A549 (cell line): Measurements from ENCODE around the gene CPA1. TPM values are rescaled to one million over a fixed set of nuclear protein-coding genes. Genes with fewer than 3 reads are reported as not detected.

Experiments used
- ATAC-seq, 2 experiments: fragments of 200-7000 bp in 1 of 2; fragments of >200 bp in 1 of 2; cut with Nextera tagmentation in 1 of 2; cut with Tn5 transposase in 1 of 2; 3 replicates each; pipeline versions ENCODE4 v1.8.0 to v1.9.1; 2018 to 2020; ENCODE audit warnings: mild to moderate bottlenecking in 1 of 2, moderate library complexity in 1 of 2
- CTCF ChIA-PET: fragments of 300-600 bp; sonication (Branson Sonifier 250); formaldehyde crosslinking; extraction: SDS; loops from one replicate; lab custom pipeline; 2021; ENCODE audit warnings: antibody characterized with exemption, inconsistent platforms; lab: Yijun Ruan, JAX
- POLR2A ChIA-PET: fragments of 350-600 bp; formaldehyde crosslinking; extraction: SDS; loops from one replicate; lab custom pipeline; 2021; ENCODE audit warnings: antibody characterized with exemption, inconsistent platforms; lab: Yijun Ruan, JAX
- DNase-seq, 2 experiments: peaks; one replicate each; pipeline versions ENCODE4 v3.0.0 to v3.0.0-alpha.2; 2011 to 2016; ENCODE audit warnings: low read depth in 1 of 2, low spot score in 1 of 2
- FAIRE-seq: peaks from 2 replicates; lab custom pipeline; 2011; peaks lifted over from hg19 to GRCh38; lab: Jason Lieb, UNC
- H3K27ac ChIP-seq, 2 experiments: fragments of >200 bp; sonication (Bioruptor Twin); formaldehyde crosslinking; 3 replicates each; pipeline ENCODE4 v1.5.1; 2016 to 2017
- H3K4me1 ChIP-seq: fragments of >200 bp; sonication (Bioruptor Twin); formaldehyde crosslinking; 3 replicates; pipeline ENCODE4 v1.6.1; 2016
- H3K4me2 ChIP-seq: fragments of >200 bp; sonication (Bioruptor Twin); formaldehyde crosslinking; 3 replicates; pipeline ENCODE4 v1.6.1; 2016
- H3K4me3 ChIP-seq: fragments of >200 bp; sonication (Bioruptor Twin); formaldehyde crosslinking; 3 replicates; pipeline ENCODE4 v1.5.1; 2016
- H3K9me3 ChIP-seq: fragments of >200 bp; sonication (Bioruptor Twin); formaldehyde crosslinking; 3 replicates; pipeline ENCODE4 v1.6.1; 2016
- CBX2 ChIP-seq: fragments of 200-600 bp; sonication (generic); IDR thresholded peaks from 2 replicates; pipeline ENCODE4 v1.6.1; 2016; ENCODE audit warnings: low read depth, mild to moderate bottlenecking, borderline replicate concordance
- CHD2 ChIP-seq: fragments of 150-350 bp; IDR thresholded peaks from 2 replicates; pipeline ENCODE4 v1.6.1; 2014; ENCODE audit warnings: low read length; ENCODE audit not compliant: partially characterized antibody
- CHD4 ChIP-seq: fragments of 200-600 bp; sonication (generic); IDR thresholded peaks from 2 replicates; pipeline ENCODE4 v1.6.1; 2016; ENCODE audit warnings: antibody characterized with exemption, mild to moderate bottlenecking, borderline replicate concordance
- EP300 ChIP-seq, 2 experiments: fragments of >200 bp; sonication (Bioruptor Twin); formaldehyde crosslinking; IDR thresholded peaks; 2 replicates in 1 of 2; 3 replicates in 1 of 2; pipeline ENCODE4 v1.6.1; 2016 to 2017
- FOSB ChIP-seq: fragments of 250-450 bp; sonication (Bioruptor Pico); IDR thresholded peaks from 2 replicates; pipeline ENCODE4 v1.5.0; 2020; ENCODE audit warnings: mild to moderate bottlenecking, moderate library complexity
- GATA3 ChIP-seq: IDR thresholded peaks from 2 replicates; pipeline ENCODE4 v1.6.1; 2012; ENCODE audit warnings: borderline replicate concordance
- HOXB13 ChIP-seq: fragments of 250-450 bp; sonication (Bioruptor Pico); IDR thresholded peaks from 2 replicates; pipeline ENCODE4 v1.5.0; 2020; ENCODE audit warnings: low read depth, mild to moderate bottlenecking, moderate library complexity
- JUN ChIP-seq, 2 experiments: fragments of >200 bp; sonication (Bioruptor Twin); formaldehyde crosslinking; IDR thresholded peaks; 2 replicates in 1 of 2; 3 replicates in 1 of 2; pipeline ENCODE4 v1.6.1; 2016 to 2017
- JUNB ChIP-seq: fragments of >200 bp; sonication (Bioruptor Twin); formaldehyde crosslinking; IDR thresholded peaks from 2 replicates; pipeline ENCODE4 v1.6.1; 2016
- KDM1A ChIP-seq: fragments of 200-600 bp; sonication (generic); IDR thresholded peaks from 2 replicates; pipeline ENCODE4 v1.6.1; 2016; ENCODE audit warnings: low read depth, mild to moderate bottlenecking
- KDM5A ChIP-seq: fragments of 200-600 bp; sonication (generic); IDR thresholded peaks from 2 replicates; pipeline ENCODE4 v1.6.1; 2016; ENCODE audit warnings: antibody characterized with exemption, mild to moderate bottlenecking
- MAFK ChIP-seq: fragments of 450-650 bp; IDR thresholded peaks from 2 replicates; pipeline ENCODE4 v1.6.1; 2014; ENCODE audit not compliant: partially characterized antibody
- NFE2L2 ChIP-seq: fragments of 150-350 bp; conservative IDR thresholded peaks from 2 replicates; pipeline ENCODE4 v1.6.1; 2014; ENCODE audit warnings: low read length
- POLR2A ChIP-seq: IDR thresholded peaks from 2 replicates; pipeline ENCODE4 v1.6.1; 2012; ENCODE audit warnings: mild to moderate bottlenecking, low read length
- POLR2AphosphoS2 ChIP-seq: conservative IDR thresholded peaks from 2 replicates; pipeline ENCODE4 v1.6.1; 2012; ENCODE audit warnings: low read length, improper control_type of control experiment, inconsistent platforms
- RCOR1 ChIP-seq: fragments of 150-350 bp; IDR thresholded peaks from 2 replicates; pipeline ENCODE4 v1.6.1; 2014; ENCODE audit warnings: antibody characterized with exemption, low read length, low read depth
- RNF2 ChIP-seq: fragments of 200-600 bp; sonication (generic); IDR thresholded peaks from 2 replicates; pipeline ENCODE4 v1.6.1; 2016; ENCODE audit warnings: low read depth, mild to moderate bottlenecking, antibody characterized with exemption, moderate library complexity, borderline replicate concordance
- TFCP2L1 ChIP-seq: fragments of 250-450 bp; sonication (Bioruptor Pico); IDR thresholded peaks from 2 replicates; pipeline ENCODE4 v1.5.0; 2021; ENCODE audit warnings: mild to moderate bottlenecking
- TP53 ChIP-seq: fragments of 250-450 bp; sonication (Bioruptor Pico); IDR thresholded peaks from 2 replicates; pipeline ENCODE4 v1.5.0; 2021; ENCODE audit warnings: mild to moderate bottlenecking, moderate library complexity
- ZSCAN20 ChIP-seq: fragments of 250-450 bp; sonication (Bioruptor Pico); IDR thresholded peaks from 2 replicates; pipeline ENCODE4 v1.8.0; 2022; ENCODE audit warnings: mild to moderate bottlenecking, moderate library complexity
- WGBS: methylation state at CpG from one replicate; pipeline ENCODE4 v1.1.6; 2017; ENCODE audit errors: missing lambda C conversion rate; 5-methylcytosine and 5-hydroxymethylcytosine counted together
- polyA plus RNA-seq, 4 experiments: library from polyadenylated mRNA; depleted of rRNA in 3 of 4; stranded (reverse); fragments of >200 nt; fragmentation: RNase III in 1 of 4; extraction: RNeasy Plus Mini Kit Qiagen cat#74134 plus additional on column Dnase treatment in 1 of 4; gene quantifications; 2 replicates in 3 of 4; 3 replicates in 1 of 4; pipeline ENCODE4 v1.2.3, GENCODE V29; 2011 to 2017
- TF ChIP-seq, protein P1 (sequence below): fragments of >200 bp; sonication (Bioruptor Twin); formaldehyde crosslinking; IDR thresholded peaks from 3 replicates; pipeline ENCODE4 v1.6.1; 2016
- TF ChIP-seq, protein P2 (sequence below): fragments of >200 bp; sonication (Bioruptor Twin); formaldehyde crosslinking; IDR thresholded peaks from 2 replicates; pipeline ENCODE4 v1.6.1; 2016

The CPA1 gene
- polyA plus RNA-seq, 2 of the 4 experiments (the other 2 are of a cell fraction): not detected

DNA sequence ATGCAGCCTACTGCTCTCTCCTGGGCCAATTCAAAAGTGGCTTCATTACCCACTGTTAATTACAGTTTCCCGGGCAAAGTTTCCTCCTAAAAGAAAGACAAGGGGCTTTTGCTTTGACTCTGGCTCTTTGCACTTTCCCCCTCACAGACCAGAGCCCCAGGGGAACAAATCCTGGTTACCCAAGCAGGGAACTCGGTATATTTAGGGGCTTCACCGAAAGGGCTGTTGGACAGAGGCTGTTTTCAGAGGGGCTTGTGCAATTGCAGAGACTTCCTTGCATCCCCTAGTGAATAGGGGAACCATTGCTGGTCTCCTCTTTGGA is 7.0 kb downstream of the CPA1 start:
- TF ChIP-seq CBX2 (no peak), TP53 (CRISPR knock-in tag) (no peak), KDM1A (no peak), MAFK (no peak), ZSCAN20 (CRISPR knock-in tag) (no peak), EP300 (IDR thresholded peaks at IDR 0.05) (no peak), CHD2 (no peak), JUNB (no peak)
- 60% methylated on average over 3 of the region's 3 CpGs for WGBS
- Histone ChIP-seq H3K9me3 (no peaks in the 10 kb centered on the region), H3K4me3 (no peak overlapping the region), H3K27ac (no peak overlapping the region), H3K4me2 (no peak overlapping the region), H3K4me1 (no peaks in the 10 kb centered on the region)
- ATAC-seq: no peak
- ChIA-PET CTCF (no interaction called here), POLR2A (no interaction called here)
- DNase-seq: no peak
- FAIRE-seq: no peak

DNA sequence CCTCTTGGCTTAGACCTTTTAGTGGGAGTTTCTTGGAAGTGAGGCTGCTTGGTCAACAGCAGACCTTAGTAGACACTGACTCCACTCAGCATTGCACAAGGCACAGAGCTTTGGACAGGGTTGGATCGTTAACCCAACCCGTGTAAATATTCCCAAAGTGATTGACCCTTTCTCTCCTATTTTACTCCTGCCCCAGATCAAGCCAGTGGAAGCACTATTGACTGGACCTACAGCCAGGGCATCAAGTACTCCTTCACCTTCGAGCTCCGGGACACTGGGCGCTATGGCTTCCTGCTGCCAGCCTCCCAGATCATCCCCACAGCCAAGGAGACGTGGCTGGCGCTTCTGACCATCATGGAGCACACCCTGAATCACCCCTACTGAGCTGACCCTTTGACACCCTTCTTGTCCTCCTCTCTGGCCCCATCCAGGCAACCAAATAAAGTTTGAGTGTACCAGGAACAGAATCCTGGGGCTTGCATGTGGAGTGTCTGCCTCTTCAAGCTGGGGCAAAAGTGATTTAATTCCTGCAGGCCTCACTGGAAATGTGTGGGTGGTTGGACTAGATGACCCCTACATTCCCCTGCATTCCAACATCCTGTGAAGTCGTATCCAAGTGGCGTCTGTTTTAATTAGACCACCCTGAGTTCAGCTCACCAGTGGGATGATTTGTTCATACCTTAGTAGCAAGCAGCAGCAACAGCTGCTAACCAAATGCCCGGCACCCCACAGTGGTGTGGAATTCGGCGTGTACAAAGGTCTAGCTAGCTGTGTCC is 7.5 kb downstream of the CPA1 start:
- ChIA-PET CTCF (no interaction called here), POLR2A (no interaction called here)
- Histone ChIP-seq H3K4me1 (no peaks in the 10 kb centered on the region), H3K27ac (no peak overlapping the region), H3K9me3 (no peaks in the 10 kb centered on the region), H3K4me2 (no peak overlapping the region), H3K4me3 (no peak overlapping the region)
- TF ChIP-seq FOSB (CRISPR knock-in tag) (no peak), GATA3 (no peak), JUNB (no peak), RCOR1 (no peak), CBX2 (no peak), TP53 (CRISPR knock-in tag) (no peak), CHD2 (no peak), CHD4 (no peak)
- TF ChIP-seq, protein P1, sequence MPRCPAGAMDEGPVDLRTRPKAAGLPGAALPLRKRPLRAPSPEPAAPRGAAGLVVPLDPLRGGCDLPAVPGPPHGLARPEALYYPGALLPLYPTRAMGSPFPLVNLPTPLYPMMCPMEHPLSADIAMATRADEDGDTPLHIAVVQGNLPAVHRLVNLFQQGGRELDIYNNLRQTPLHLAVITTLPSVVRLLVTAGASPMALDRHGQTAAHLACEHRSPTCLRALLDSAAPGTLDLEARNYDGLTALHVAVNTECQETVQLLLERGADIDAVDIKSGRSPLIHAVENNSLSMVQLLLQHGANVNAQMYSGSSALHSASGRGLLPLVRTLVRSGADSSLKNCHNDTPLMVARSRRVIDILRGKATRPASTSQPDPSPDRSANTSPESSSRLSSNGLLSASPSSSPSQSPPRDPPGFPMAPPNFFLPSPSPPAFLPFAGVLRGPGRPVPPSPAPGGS: no peak
- 83% methylated on average over 12 of the region's 12 CpGs for WGBS
- FAIRE-seq (no peak), DNase-seq (no peak), ATAC-seq (no peak)

DNA sequence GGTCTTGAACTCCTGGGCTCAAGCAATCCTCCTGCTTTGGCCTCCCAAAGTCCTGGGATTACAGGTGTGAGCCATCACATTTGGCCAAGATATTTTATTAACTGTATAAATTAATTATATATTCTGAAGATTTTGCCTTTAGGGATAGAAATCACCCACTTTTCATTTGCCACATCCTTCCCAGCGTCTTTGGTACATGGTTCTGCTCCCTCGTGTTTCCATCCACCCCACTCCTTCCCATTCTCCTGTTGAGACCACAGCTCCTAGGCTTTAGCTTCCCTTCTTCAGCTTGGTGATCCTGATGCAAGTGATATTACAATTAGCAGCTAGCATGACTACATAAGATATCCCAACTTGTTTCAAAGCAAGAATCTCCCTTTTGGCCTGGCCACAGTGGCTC is 8.4 kb downstream of the CPA1 start:
- ChIA-PET POLR2A (no interaction called here), CTCF (no interaction called here)
- Histone ChIP-seq H3K4me2 (no peak overlapping the region), H3K4me1 (no peaks in the 10 kb centered on the region), H3K4me3 (no peak overlapping the region), H3K9me3 (no peaks in the 10 kb centered on the region), H3K27ac (no peak overlapping the region)
- 52% methylated on average over 2 of the region's 2 CpGs for WGBS
- DNase-seq (no peak), ATAC-seq (no peak), FAIRE-seq (no peak)
- TF ChIP-seq TFCP2L1 (CRISPR knock-in tag): no peak
- TF ChIP-seq ZSCAN20 (CRISPR knock-in tag): no peak

DNA sequence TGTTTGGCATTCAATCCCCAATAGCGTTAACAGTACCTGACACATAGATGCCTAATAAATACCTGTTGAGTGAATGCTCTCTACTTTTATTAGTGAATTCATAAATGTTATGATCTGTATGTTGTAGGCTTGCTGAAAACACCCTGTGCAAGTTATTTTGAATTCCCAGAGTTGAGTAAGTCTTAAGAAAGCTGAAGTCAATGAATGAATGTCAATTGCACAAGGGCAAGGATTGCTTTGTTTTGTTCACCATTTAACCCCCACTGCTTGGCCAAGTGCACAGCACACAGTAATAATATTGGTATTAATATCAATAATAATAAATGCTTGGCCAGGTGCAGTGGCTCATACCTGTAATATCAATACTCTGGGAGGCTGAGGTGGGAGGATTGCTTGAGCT is 10.2 kb downstream of the CPA1 start:
- 97% methylated on average over 1 of the region's 1 CpG for WGBS
- TF ChIP-seq KDM1A (no peak), POLR2AphosphoS2 (no peak), KDM5A (no peak), GATA3 (no peak), POLR2A (no peak), RNF2 (no peak), EP300 (IDR thresholded peaks at IDR 0.05) (no peak), ZSCAN20 (CRISPR knock-in tag) (no peak), HOXB13 (CRISPR knock-in tag) (no peak), NFE2L2 (no peak), JUN (IDR thresholded peaks at IDR 0.05) (no peak)
- TF ChIP-seq, protein P2, sequence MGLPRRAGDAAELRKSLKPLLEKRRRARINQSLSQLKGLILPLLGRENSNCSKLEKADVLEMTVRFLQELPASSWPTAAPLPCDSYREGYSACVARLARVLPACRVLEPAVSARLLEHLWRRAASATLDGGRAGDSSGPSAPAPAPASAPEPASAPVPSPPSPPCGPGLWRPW: no peak

More for the DNA sequence above, 10.2 kb downstream of the CPA1 start:
- ChIA-PET POLR2A (no interaction called here), CTCF (interaction anchor here (1.4 kb wide), 1 partner anchor 12 kb away, joined by 5 read pairs; no protein-coding TSS in a partner anchor)
- H3K4me2 ChIP-seq: no peak overlapping the region
- no peaks in the 10 kb centered on the region for H3K4me1 ChIP-seq
- FAIRE-seq (no peak), DNase-seq (no peak), ATAC-seq (no peak)
- no peak overlapping the region for H3K4me3 ChIP-seq
- H3K9me3 ChIP-seq: no peaks in the 10 kb centered on the region
- no peak overlapping the region for H3K27ac ChIP-seq
